Stimulated activated CD4-positive, alpha-beta T cell treated with anti-CD3 and anti-CD28 coated beads, Interleukin-1b, Interleukin-23, amount 100 ng/mL, for 4 hours (primary cell): Measurements from ENCODE around the gene GRM4.

Experiments
- DNase-seq, 2 donors: peaks; one replicate each; pipeline ENCODE4 v3.0.0-alpha.2; 2020; ENCODE audit warnings: low read depth in 2 of 2

The GRM4 gene

DNA sequence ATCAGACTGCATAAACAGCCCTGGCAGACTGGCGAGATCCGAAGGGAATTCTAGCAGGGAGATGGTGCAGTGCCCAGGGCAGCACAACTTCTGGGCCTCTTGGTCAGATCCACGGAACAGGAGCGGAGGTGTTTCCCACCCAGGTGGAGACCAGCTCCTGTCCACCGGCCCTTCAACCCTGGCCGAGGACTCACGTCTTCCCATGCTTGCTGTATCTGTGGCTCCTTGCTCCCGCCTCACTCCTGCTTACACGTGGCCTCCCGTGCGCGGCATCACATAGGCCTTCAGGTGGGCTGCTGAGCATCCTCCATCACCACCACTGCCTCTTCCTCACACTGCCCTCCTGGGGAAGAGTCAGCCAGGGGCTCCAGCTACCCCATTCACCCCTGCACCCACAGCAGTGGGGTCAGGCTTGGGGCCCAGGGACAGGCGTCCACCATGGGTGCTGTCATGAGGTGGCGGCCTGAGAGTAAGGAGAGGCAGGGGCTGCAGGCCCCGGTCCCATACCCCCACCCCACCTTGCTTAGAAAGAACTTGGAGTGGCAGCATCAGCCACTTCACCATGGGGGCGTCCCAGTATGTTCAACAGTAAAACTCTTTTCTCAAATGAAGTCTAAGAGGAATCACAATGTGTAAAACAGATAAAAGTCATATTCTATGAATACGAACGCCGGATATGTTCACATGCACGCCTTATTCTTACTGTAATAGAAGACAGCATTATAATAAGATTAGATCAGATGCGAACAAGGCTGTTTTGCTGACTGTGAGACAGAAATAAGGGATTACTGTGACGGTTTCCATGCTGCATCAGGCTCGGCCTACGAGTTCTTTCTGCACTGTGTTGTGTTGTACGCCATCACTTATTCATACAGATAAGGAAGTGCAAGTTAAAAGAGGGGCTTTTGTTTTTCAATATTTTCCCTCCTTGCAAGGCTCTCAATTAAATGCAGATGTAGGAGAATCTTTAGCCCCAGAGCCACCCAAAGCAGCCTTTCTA lies 165.4 kb downstream of the GRM4 start:
- no peak for DNase-seq

DNA sequence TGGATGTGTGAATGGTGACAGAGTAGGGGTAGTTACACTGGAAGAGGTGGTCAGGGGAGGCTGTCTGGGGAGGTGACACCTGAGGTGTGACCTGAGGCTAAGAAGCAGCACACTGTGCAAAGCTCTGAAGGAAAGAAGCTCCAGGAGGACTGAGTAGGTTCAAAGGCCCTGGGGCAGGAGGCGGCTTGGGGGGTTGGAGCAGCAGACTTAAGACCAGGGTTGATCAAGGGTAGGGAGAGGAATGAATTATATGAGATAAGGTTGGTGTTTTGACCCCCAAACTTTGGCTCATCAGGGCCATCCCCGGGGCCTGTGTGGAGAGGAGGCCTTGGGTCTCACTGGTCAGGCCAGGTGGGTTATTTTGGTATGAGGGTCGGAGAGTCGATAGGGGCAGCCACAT lies 166.1 kb downstream of the GRM4 start:
- no peak for DNase-seq

- no peak for DNase-seq
Measured at GRCh38 chr6:33978412-33979150, 167.3 kb downstream of the GRM4 start.

GRCh38 chr6:33977606-33978411 lies 168.1 kb downstream of the GRM4 start:
- no peak for DNase-seq

GRCh38 chr6:33976437-33977360 lies 169.2 kb downstream of the GRM4 start:
- no peak for DNase-seq

GRCh38 chr6:33975661-33976436 lies 170.0 kb downstream of the GRM4 start:
- DNase-seq: no peak

- no peak for DNase-seq
Measured at GRCh38 chr6:33974471-33974870, 171.4 kb downstream of the GRM4 start.

DNA sequence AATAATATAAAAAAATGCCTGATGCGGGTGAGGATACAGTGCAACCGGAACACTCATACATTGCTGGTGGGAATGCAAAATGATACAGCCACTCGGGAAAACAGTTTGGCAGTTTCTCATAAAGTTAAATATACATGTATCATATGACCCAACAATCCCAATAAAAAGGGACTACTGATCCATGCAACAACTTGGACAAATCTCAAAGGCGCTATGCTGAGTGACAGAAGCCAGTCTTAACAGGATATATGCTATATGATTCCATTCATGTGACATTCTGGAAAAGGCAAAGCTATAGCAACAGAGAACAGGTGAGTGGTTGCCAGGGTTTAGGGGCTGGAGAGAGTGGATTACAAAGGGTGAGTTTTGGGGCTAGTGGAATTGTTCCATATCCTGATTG lies 171.9 kb downstream of the GRM4 start:
- DNase-seq: no peak

- no peak for DNase-seq
Measured at GRCh38 chr6:33971580-33971979, 174.3 kb downstream of the GRM4 start.
